ENCODE data around the gene ZNF354B.
"Not testable (repeated sequence)": the region's sequence is repeated elsewhere in the genome, so short reads cannot be mapped to it uniquely, and the experiment has no call there.

Gene ZNF354B

GRCh38 chr5:178872302-178872701 is 12.5 kb downstream of the ZNF354B start:
- Histone ChIP-seq H3K36me3 (ENCODE audit: insufficient read depth, low read length) (peaks cover 84% of the 10 kb centered on the region), H3K27ac (ENCODE audit: low read depth, low read length) (no peak overlapping the region; the same call in 1 of the 2 replicates)

GRCh38 chr5:178883115-178883694 is 23.5 kb downstream of the ZNF354B start:
- H3K27ac ChIP-seq (ENCODE audit: low read depth, low read length); H3K79me2 ChIP-seq (ENCODE audit: control insufficient read depth, insufficient read depth, low read length, unreplicated experiment); H3K4me1 ChIP-seq (ENCODE audit: control insufficient read depth, insufficient read depth, low read length, unreplicated experiment); H3K4me3 ChIP-seq (ENCODE audit: low read depth, low read length); H3K27me3 ChIP-seq (ENCODE audit: insufficient read depth, low read length); H2AFZ ChIP-seq (ENCODE audit: low read length, unreplicated experiment): not testable (repeated sequence)
- H3K36me3 ChIP-seq (ENCODE audit: insufficient read depth, low read length), result peaks cover 89% of the 10 kb centered on the region

More at GRCh38 chr5:178872302-178872701, 12.5 kb downstream of the ZNF354B start:
- H3K4me1 ChIP-seq (ENCODE audit: control insufficient read depth, insufficient read depth, low read length, unreplicated experiment), result no peaks in the 10 kb centered on the region
- H2AFZ ChIP-seq (ENCODE audit: low read length, unreplicated experiment), result no peak overlapping the region
- no peaks in the 10 kb centered on the region for H3K27me3 ChIP-seq (ENCODE audit: insufficient read depth, low read length)
- H3K4me3 ChIP-seq (ENCODE audit: low read depth, low read length), result no peak overlapping the region
- H3K79me2 ChIP-seq (ENCODE audit: control insufficient read depth, insufficient read depth, low read length, unreplicated experiment), result peaks cover 4% of the 10 kb centered on the region

- H2AFZ ChIP-seq (ENCODE audit: low read length, unreplicated experiment), result no peak overlapping the region
- H3K27me3 ChIP-seq (ENCODE audit: insufficient read depth, low read length), result no peaks in the 10 kb centered on the region
- H3K36me3 ChIP-seq (ENCODE audit: insufficient read depth, low read length), result peaks cover 88% of the 10 kb centered on the region
- H3K4me3 ChIP-seq (ENCODE audit: low read depth, low read length), result no peak overlapping the region
- H3K27ac ChIP-seq (ENCODE audit: low read depth, low read length), result no peak overlapping the region
- H3K4me1 ChIP-seq (ENCODE audit: control insufficient read depth, insufficient read depth, low read length, unreplicated experiment), result no peaks in the 10 kb centered on the region
- H3K79me2 ChIP-seq (ENCODE audit: control insufficient read depth, insufficient read depth, low read length, unreplicated experiment), result no peaks in the 10 kb centered on the region
Observed at GRCh38 chr5:178883815-178884430, 24.2 kb downstream of the ZNF354B start.

GRCh38 chr5:178895615-178896571 is 36.1 kb downstream of the ZNF354B start, which contains the start of gene ZFP2:
TSS of gene ZFP2 (plus strand) at chr5:178895913. CDS start at chr5:178931314, 35,401 bp downstream.
- peak within 1 kb of the TSS; percentile 94 for H2AFZ ChIP-seq (ENCODE audit: low read length, unreplicated experiment)
- H3K79me2 ChIP-seq (ENCODE audit: control insufficient read depth, insufficient read depth, low read length, unreplicated experiment), result no peaks in the 10 kb centered on the region
- H3K4me3 ChIP-seq (ENCODE audit: low read depth, low read length), result peak within 1 kb of the TSS; percentile 89
- no peaks in the 10 kb centered on the region for H3K4me1 ChIP-seq (ENCODE audit: control insufficient read depth, insufficient read depth, low read length, unreplicated experiment)
- no peak within 1 kb of the TSS for H3K27ac ChIP-seq (ENCODE audit: low read depth, low read length)
- no peaks in the 10 kb centered on the region for H3K36me3 ChIP-seq (ENCODE audit: insufficient read depth, low read length)
- no peaks in the 10 kb centered on the region for H3K27me3 ChIP-seq (ENCODE audit: insufficient read depth, low read length)

GRCh38 chr5:178899289-178899688 is 39.5 kb downstream of the ZNF354B start:
- Histone ChIP-seq H3K36me3 (ENCODE audit: insufficient read depth, low read length) (no peaks in the 10 kb centered on the region), H3K27me3 (ENCODE audit: insufficient read depth, low read length) (no peaks in the 10 kb centered on the region), H3K4me3 (ENCODE audit: low read depth, low read length) (no peak overlapping the region), H3K79me2 (ENCODE audit: control insufficient read depth, insufficient read depth, low read length, unreplicated experiment) (no peaks in the 10 kb centered on the region), H2AFZ (ENCODE audit: low read length, unreplicated experiment) (no peak overlapping the region), H3K27ac (ENCODE audit: low read depth, low read length) (no peak overlapping the region), H3K4me1 (ENCODE audit: control insufficient read depth, insufficient read depth, low read length, unreplicated experiment) (no peaks in the 10 kb centered on the region)

GRCh38 chr5:178902849-178903248 is 43.1 kb downstream of the ZNF354B start:
- Histone ChIP-seq H2AFZ (ENCODE audit: low read length, unreplicated experiment) (no peak overlapping the region), H3K27ac (ENCODE audit: low read depth, low read length) (no peak overlapping the region), H3K4me1 (ENCODE audit: control insufficient read depth, insufficient read depth, low read length, unreplicated experiment) (no peaks in the 10 kb centered on the region), H3K36me3 (ENCODE audit: insufficient read depth, low read length) (no peaks in the 10 kb centered on the region), H3K4me3 (ENCODE audit: low read depth, low read length) (no peak overlapping the region), H3K27me3 (ENCODE audit: insufficient read depth, low read length) (no peaks in the 10 kb centered on the region), H3K79me2 (ENCODE audit: control insufficient read depth, insufficient read depth, low read length, unreplicated experiment) (no peaks in the 10 kb centered on the region)

GRCh38 chr5:178931846-178932760 is 72.3 kb downstream of the ZNF354B start:
- H2AFZ ChIP-seq (ENCODE audit: low read length, unreplicated experiment), result no peak overlapping the region
- H3K27me3 ChIP-seq (ENCODE audit: insufficient read depth, low read length), result no peaks in the 10 kb centered on the region
- H3K79me2 ChIP-seq (ENCODE audit: control insufficient read depth, insufficient read depth, low read length, unreplicated experiment), result no peaks in the 10 kb centered on the region
- no peaks in the 10 kb centered on the region for H3K4me1 ChIP-seq (ENCODE audit: control insufficient read depth, insufficient read depth, low read length, unreplicated experiment)
- H3K4me3 ChIP-seq (ENCODE audit: low read depth, low read length), result no peak overlapping the region
- no peak overlapping the region for H3K27ac ChIP-seq (ENCODE audit: low read depth, low read length)
- peaks cover 7% of the 10 kb centered on the region; the same call in 1 of the 2 replicates for H3K36me3 ChIP-seq (ENCODE audit: insufficient read depth, low read length)
